HEK293 (cell line): ENCODE measurements around the gene NDUFS1.
"Not testable (repeated sequence)": the region's sequence is repeated elsewhere in the genome, so short reads cannot be mapped to it uniquely, and the experiment has no call there.

Experiments used
- CTCF ChIA-PET: fragments of 350-600 bp; formaldehyde crosslinking; extraction: SDS; loops from one replicate; lab custom pipeline; 2021; ENCODE audit warnings: antibody characterized with exemption; lab: Yijun Ruan, JAX
- POLR2A ChIA-PET: fragments of 300-600 bp; formaldehyde crosslinking; extraction: SDS; loops from one replicate; lab custom pipeline; 2020; ENCODE audit warnings: antibody characterized with exemption, inconsistent platforms; lab: Yijun Ruan, JAX
- H3K27ac ChIP-seq: fragments of 200-500 bp; sonication (Bioruptor generic); 2 replicates; pipeline ENCODE4 v1.5.1; 2014; ENCODE audit warnings: low read depth, low read length, control low read depth, inconsistent platforms; ENCODE audit errors: extremely low read depth
- H3K36me3 ChIP-seq, 2 experiments: fragments of 200-500 bp in 1 of 2; sonication (Bioruptor generic) in 1 of 2; 1 replicate in 1 of 2; 2 replicates in 1 of 2; pipeline ENCODE4 v1.5.1; 2014 to 2017; ENCODE audit warnings: inconsistent platforms in 2 of 2, low read length in 2 of 2; ENCODE audit not compliant: control insufficient read depth in 2 of 2, insufficient read depth in 1 of 2
- H3K4me1 ChIP-seq: fragments of 200-500 bp; sonication (Bioruptor generic); 2 replicates; pipeline ENCODE4 v1.5.1; 2014; ENCODE audit warnings: mild to moderate bottlenecking, low read length, inconsistent platforms; ENCODE audit not compliant: control insufficient read depth, insufficient read depth
- H3K4me3 ChIP-seq: 2 replicates; pipeline ENCODE4 v1.5.1; 2011; ENCODE audit warnings: low read depth, mild to moderate bottlenecking, control low read depth, low read length, moderate library complexity
- H3K9me3 ChIP-seq: fragments of 200-500 bp; sonication (Bioruptor generic); 2 replicates; pipeline ENCODE4 v1.5.1; 2014; ENCODE audit warnings: low read depth, low read length, inconsistent platforms; ENCODE audit not compliant: control insufficient read depth, insufficient read depth
- FEZF1 ChIP-seq: fragments of 450-650 bp; formaldehyde crosslinking; IDR thresholded peaks from 2 replicates; pipeline ENCODE4 v1.5.1; 2016; ENCODE audit warnings: missing biosample characterization, missing genetic modification characterization
- IKZF3 ChIP-seq: fragments of 450-650 bp; IDR thresholded peaks from 2 replicates; pipeline ENCODE4 v1.5.0; 2018; ENCODE audit warnings: missing biosample characterization, mild to moderate bottlenecking, missing genetic modification characterization, moderate library complexity
- KLF9 ChIP-seq: fragments of 450-650 bp; formaldehyde crosslinking; IDR thresholded peaks from 2 replicates; pipeline ENCODE4 v1.5.1; 2016; ENCODE audit warnings: missing biosample characterization, missing genetic modification characterization, low read depth
- PRDM6 ChIP-seq: fragments of 450-650 bp; formaldehyde crosslinking; IDR thresholded peaks from 2 replicates; pipeline ENCODE4 v1.5.1; 2017; ENCODE audit warnings: missing biosample characterization, missing genetic modification characterization
- SP7 ChIP-seq: fragments of 450-650 bp; formaldehyde crosslinking; IDR thresholded peaks from 2 replicates; pipeline ENCODE4 v1.5.1; 2016; ENCODE audit warnings: missing biosample characterization, missing genetic modification characterization
- ZBTB26 ChIP-seq: fragments of 450-650 bp; formaldehyde crosslinking; optimal IDR thresholded peaks from 2 replicates; pipeline ENCODE3; 2016; ENCODE audit warnings: missing biosample characterization, mild to moderate bottlenecking, missing genetic modification characterization
- ZBTB49 ChIP-seq: fragments of 450-650 bp; formaldehyde crosslinking; IDR thresholded peaks from 2 replicates; pipeline ENCODE4 v1.5.1; 2016; ENCODE audit warnings: missing biosample characterization, missing genetic modification characterization, low read depth
- ZNF132 ChIP-seq: fragments of 450-650 bp; formaldehyde crosslinking; IDR thresholded peaks from 2 replicates; pipeline ENCODE4 v1.5.1; 2017; ENCODE audit warnings: missing biosample characterization, missing genetic modification characterization, borderline replicate concordance
- ZNF146 ChIP-seq: fragments of 450-650 bp; formaldehyde crosslinking; IDR thresholded peaks from 2 replicates; pipeline ENCODE4 v1.5.1; 2016; ENCODE audit warnings: missing biosample characterization, missing genetic modification characterization
- ZNF175 ChIP-seq: fragments of 450-650 bp; formaldehyde crosslinking; IDR thresholded peaks from 2 replicates; pipeline ENCODE4 v1.5.1; 2016; ENCODE audit warnings: missing biosample characterization, missing genetic modification characterization
- ZNF362 ChIP-seq: fragments of 450-650 bp; formaldehyde crosslinking; IDR thresholded peaks from 2 replicates; pipeline ENCODE4 v1.5.1; 2016; ENCODE audit warnings: missing biosample characterization, missing genetic modification characterization
- ZNF473 ChIP-seq: fragments of 450-650 bp; formaldehyde crosslinking; IDR thresholded peaks from 2 replicates; pipeline ENCODE4 v1.5.1; 2017; ENCODE audit warnings: missing biosample characterization, missing genetic modification characterization
- ZNF571 ChIP-seq: fragments of 450-650 bp; formaldehyde crosslinking; IDR thresholded peaks from 2 replicates; pipeline ENCODE4 v1.5.0; 2017; ENCODE audit warnings: missing biosample characterization, missing genetic modification characterization
- ZNF621 ChIP-seq: fragments of 450-650 bp; formaldehyde crosslinking; IDR thresholded peaks from 2 replicates; pipeline ENCODE4 v1.5.1; 2017; ENCODE audit warnings: missing biosample characterization, missing genetic modification characterization
- ZNF654 ChIP-seq: fragments of 450-650 bp; formaldehyde crosslinking; IDR thresholded peaks from 2 replicates; pipeline ENCODE4 v1.5.1; 2016; ENCODE audit warnings: low read depth, missing biosample characterization, missing genetic modification characterization
- ZNF692 ChIP-seq: fragments of 450-650 bp; formaldehyde crosslinking; IDR thresholded peaks from 2 replicates; pipeline ENCODE4 v1.5.1; 2016; ENCODE audit warnings: missing biosample characterization, missing genetic modification characterization
- ZNF768 ChIP-seq: fragments of 450-650 bp; formaldehyde crosslinking; IDR thresholded peaks from 2 replicates; pipeline ENCODE4 v1.5.1; 2018; ENCODE audit warnings: missing biosample characterization, mild to moderate bottlenecking, missing genetic modification characterization
- ZNF843 ChIP-seq: fragments of 450-650 bp; formaldehyde crosslinking; IDR thresholded peaks from 2 replicates; pipeline ENCODE4 v1.5.1; 2016; ENCODE audit warnings: missing biosample characterization, missing genetic modification characterization
- ZSCAN4 ChIP-seq: fragments of 450-650 bp; formaldehyde crosslinking; IDR thresholded peaks from 2 replicates; pipeline ENCODE4 v1.5.1; 2017; ENCODE audit warnings: missing biosample characterization, missing genetic modification characterization
- ZSCAN5A ChIP-seq: fragments of 450-650 bp; formaldehyde crosslinking; IDR thresholded peaks from 2 replicates; pipeline ENCODE4 v1.5.1; 2016; ENCODE audit warnings: missing biosample characterization, missing genetic modification characterization

Gene NDUFS1

GRCh38 chr2:206077879-206078278 is 81.4 kb downstream of the NDUFS1 start:
- H3K4me3 ChIP-seq, H3K4me1 ChIP-seq, CTCF ChIA-PET, POLR2A ChIA-PET, H3K36me3 ChIP-seq, H3K27ac ChIP-seq, H3K9me3 ChIP-seq: not testable (repeated sequence)
- 0 out of 2 replicates have a peak, but pooled peaks have one; percentile 31 for TF ChIP-seq ZNF362 (tag by site-specific recombination)

GRCh38 chr2:206075113-206075512 is 84.1 kb downstream of the NDUFS1 start:
- Histone ChIP-seq H3K36me3 (no peaks in the 10 kb centered on the region), H3K27ac (no peak overlapping the region), H3K9me3 (no peaks in the 10 kb centered on the region), H3K4me1 (no peaks in the 10 kb centered on the region; the same call in 1 of the 2 replicates), H3K4me3 (no peak overlapping the region)
- POLR2A ChIA-PET, result no interaction called here
- TF ChIP-seq ZNF175 (tag by site-specific recombination) (no peak), FEZF1 (tag by site-specific recombination) (peak; percentile 73)
- CTCF ChIA-PET, result no interaction called here

- H3K4me1 ChIP-seq, result no peaks in the 10 kb centered on the region; the same call in 1 of the 2 replicates
- POLR2A ChIA-PET, result no interaction called here
- no peak for TF ChIP-seq ZNF132 (tag by site-specific recombination)
- TF ChIP-seq IKZF3, result no peak
- no peak for TF ChIP-seq ZNF571 (tag by site-specific recombination)
- TF ChIP-seq PRDM6, result no peak
- no peak for TF ChIP-seq ZNF692 (tag by site-specific recombination)
- no peak for TF ChIP-seq ZNF621 (tag by site-specific recombination)
- no peak for TF ChIP-seq SP7
- no peak for TF ChIP-seq ZBTB49 (tag by site-specific recombination)
- no peak for TF ChIP-seq ZSCAN5A (tag by site-specific recombination)
- TF ChIP-seq ZNF843 (tag by site-specific recombination), result no peak
- TF ChIP-seq ZNF768 (tag by site-specific recombination), result no peak
- TF ChIP-seq KLF9 (tag by site-specific recombination), result no peak
- no peak for TF ChIP-seq ZSCAN4 (tag by site-specific recombination)
- TF ChIP-seq ZBTB26, result no peak
- TF ChIP-seq ZNF654 (tag by site-specific recombination), result no peak
- no peak for TF ChIP-seq ZNF146 (tag by site-specific recombination)
- no peak for TF ChIP-seq ZNF473 (tag by site-specific recombination)
- no peaks in the 10 kb centered on the region for H3K36me3 ChIP-seq
- H3K9me3 ChIP-seq, result no peaks in the 10 kb centered on the region
- no peak overlapping the region for H3K4me3 ChIP-seq
- CTCF ChIA-PET, result no interaction called here
- no peak overlapping the region for H3K27ac ChIP-seq
Measured at GRCh38 chr2:206071807-206072206, 87.4 kb downstream of the NDUFS1 start.
